ENCODE measurements around the gene PALLD.
A peak's percentile ranks its signal among the peaks of the same experiment; 100 is the strongest.

Gene PALLD

DNA sequence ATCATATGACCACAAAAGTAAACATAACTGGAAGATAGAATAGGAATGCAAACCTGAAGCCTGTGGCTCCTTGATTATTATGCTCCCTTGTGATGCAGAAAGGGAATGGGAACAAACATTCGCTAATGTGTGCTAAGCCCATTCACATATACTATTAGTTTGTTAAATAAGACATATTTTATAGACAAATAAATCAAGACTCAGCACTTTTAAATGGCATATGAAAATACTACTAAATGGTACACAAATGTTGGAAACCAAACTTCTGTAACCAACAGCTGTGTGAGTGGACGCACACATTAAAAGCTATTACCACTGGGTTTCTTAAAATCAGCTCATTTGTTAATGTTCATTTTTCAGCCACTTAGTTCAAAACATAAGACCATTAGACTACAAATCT, 417.2 kb downstream of the PALLD start:
- TF ChIP-seq, protein P1, sequence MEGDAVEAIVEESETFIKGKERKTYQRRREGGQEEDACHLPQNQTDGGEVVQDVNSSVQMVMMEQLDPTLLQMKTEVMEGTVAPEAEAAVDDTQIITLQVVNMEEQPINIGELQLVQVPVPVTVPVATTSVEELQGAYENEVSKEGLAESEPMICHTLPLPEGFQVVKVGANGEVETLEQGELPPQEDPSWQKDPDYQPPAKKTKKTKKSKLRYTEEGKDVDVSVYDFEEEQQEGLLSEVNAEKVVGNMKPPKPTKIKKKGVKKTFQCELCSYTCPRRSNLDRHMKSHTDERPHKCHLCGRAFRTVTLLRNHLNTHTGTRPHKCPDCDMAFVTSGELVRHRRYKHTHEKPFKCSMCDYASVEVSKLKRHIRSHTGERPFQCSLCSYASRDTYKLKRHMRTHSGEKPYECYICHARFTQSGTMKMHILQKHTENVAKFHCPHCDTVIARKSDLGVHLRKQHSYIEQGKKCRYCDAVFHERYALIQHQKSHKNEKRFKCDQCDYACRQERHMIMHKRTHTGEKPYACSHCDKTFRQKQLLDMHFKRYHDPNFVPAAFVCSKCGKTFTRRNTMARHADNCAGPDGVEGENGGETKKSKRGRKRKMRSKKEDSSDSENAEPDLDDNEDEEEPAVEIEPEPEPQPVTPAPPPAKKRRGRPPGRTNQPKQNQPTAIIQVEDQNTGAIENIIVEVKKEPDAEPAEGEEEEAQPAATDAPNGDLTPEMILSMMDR (conservative IDR thresholded peaks at IDR 0.05; ENCODE audit: low read depth, low read length), result no peak
- no peak overlapping the region for H3K4me3 ChIP-seq (ENCODE audit: low read length)
- no peak for DNase-seq (ENCODE audit: low read depth)

DNA sequence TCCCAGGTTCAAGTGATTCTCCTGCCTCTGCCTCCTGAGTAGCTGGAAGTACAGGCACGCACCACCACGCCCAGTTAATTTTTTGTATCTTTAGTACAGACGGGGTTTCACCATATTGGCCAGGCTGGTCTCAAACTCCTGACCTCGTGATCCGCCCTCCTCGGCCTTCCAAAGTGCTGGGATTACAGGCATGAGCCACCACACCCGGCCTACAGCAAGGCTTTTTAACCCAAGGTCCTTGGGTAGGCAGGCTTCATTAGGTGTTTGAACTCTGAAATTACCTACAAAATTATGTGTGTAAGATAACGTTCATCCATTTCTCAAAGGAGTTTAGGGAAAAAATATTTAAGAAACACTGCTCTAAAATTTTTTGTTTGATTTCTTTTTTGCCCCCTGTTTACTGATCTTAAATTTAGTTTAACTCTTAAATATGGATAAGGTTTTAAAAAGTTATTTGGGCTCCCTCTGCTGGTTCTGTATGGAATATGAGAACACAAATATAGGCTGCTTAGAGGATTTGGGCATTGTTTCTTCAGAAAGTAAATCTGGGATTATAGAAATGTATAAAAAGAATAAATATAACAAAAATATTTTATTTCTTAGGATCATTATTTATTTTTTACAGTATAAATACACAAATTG, 420.4 kb downstream of the PALLD start:
- no peak overlapping the region for H3K4me3 ChIP-seq (ENCODE audit: low read length)
- DNase-seq (ENCODE audit: low read depth), result no peak
- TF ChIP-seq, protein P1 (conservative IDR thresholded peaks at IDR 0.05; ENCODE audit: low read depth, low read length), result peak; percentile 56

DNA sequence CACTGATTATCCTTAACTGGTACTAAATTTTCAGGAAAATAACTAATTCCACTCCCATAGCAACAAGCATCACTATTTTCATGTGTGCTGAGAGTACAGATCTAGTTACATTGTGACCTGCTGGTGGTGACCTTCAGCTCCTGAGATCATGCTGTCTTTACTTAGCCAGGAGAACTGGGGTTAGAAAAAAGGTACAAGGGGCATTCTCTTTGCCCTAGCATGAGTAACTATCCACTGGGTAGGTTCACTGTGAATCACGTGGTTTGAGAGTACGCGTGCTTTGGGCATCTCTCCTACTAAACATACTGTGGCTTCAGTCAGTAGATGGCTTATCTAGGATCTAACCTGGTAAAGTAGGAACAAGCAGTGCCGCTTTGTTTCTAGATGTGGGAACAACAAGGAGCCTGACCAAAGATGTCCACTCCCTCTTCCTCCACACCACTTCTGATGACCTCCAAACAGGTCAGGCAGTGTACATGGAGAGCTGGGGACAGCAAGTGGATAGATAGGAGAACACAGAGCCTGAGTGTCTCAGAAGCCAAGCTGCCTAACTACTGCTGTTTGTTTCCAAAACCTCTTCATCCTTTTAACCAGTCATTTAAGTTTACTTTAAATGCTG, 423.0 kb downstream of the PALLD start:
- no peak for DNase-seq (ENCODE audit: low read depth)
- no peak overlapping the region for H3K4me3 ChIP-seq (ENCODE audit: low read length)
- TF ChIP-seq, protein P1 (conservative IDR thresholded peaks at IDR 0.05; ENCODE audit: low read depth, low read length), result no peak

DNA sequence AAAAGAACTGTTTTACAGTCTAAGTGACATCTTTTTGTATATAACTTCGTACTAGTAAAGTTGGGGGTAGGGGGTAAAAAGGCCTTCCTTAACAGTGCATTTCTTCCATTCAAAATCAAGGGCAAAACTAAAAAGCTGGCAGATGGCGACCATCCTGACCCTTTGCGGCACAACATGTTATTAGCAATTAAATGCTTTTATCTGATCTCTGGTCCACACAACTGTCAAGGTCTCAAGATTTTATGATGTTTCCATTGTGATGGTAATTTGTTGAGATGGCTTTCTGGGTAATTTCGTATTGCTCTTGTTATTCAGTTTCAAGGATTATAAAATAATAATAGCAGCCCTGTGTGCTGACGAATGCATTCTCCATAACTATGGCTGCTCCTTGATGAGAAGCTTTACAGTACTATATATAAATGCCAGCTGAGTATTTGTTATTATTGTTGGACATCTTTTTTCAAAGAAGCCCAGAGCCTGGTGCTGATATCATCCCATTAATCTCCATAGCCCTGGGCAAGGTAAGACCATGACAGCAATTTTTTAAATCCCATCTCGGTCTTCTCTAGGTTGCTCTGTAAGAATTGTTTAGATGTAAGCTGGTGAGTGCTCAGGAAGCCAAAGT, 423.7 kb downstream of the PALLD start:
- no peak for DNase-seq (ENCODE audit: low read depth)
- no peak overlapping the region for H3K4me3 ChIP-seq (ENCODE audit: low read length)
- TF ChIP-seq, protein P1 (conservative IDR thresholded peaks at IDR 0.05; ENCODE audit: low read depth, low read length), result no peak

DNA sequence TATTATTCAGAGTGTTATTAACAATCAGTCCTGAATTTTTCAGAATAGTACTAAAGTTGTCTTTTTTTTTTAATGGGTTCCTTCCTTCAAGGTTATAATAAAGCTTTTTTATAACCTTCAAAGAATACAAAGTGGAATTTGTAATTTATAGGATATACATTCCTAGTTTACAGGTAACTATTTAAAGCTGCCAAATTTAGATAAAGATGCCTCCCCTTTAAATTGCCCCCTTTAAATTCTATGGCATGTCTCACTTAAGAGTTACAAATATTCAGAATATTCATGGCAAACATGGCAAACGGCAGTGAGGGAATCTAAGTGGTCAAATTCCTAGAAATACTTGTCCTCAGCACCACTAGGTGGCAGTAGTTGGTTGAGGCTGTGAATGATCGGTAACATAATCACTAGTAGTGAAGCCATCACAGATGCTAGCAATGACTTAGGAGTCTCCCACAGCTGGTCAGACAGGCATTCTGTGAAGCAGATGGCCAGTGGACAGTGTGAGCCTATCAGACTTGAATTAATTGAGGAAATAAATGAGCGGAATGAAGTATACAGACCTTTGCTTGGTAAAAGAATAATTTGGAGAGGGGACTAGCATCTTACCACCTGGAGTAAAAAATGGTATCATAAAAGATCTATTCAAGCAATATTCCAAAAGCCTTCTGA, 426.8 kb downstream of the PALLD start:
- TF ChIP-seq, protein P1 (conservative IDR thresholded peaks at IDR 0.05; ENCODE audit: low read depth, low read length), result peak; percentile 76
- no peak for DNase-seq (ENCODE audit: low read depth)
- H3K4me3 ChIP-seq (ENCODE audit: low read length), result no peak overlapping the region

DNA sequence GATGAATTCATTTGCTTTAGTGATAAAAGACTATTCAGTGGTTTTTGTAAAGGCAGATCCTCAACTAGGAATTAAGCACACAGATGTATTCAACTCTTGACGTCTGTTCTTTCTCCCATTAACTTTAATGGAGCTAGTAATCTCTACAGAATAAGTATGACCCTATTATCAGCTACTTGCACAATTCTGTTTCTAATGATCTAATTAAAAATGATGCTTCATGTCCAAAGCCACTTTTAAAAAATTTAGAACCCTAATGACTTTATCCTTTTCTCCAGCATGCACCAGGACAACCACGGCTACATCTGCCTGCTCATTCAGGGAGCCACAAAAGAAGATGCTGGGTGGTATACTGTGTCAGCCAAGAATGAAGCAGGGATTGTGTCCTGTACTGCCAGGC, 427.8 kb downstream of the PALLD start:
- DNase-seq (ENCODE audit: low read depth), result no peak
- TF ChIP-seq, protein P1 (conservative IDR thresholded peaks at IDR 0.05; ENCODE audit: low read depth, low read length), result no peak
- H3K4me3 ChIP-seq (ENCODE audit: low read length), result no peak overlapping the region

Measured in retinal pigment epithelial cell (primary cell).